HG03196 (cell line): Measurements from ENCODE around the gene WDR26.
"Not testable (repeated sequence)": the region's sequence is repeated elsewhere in the genome, so short reads cannot be mapped to it uniquely, and the experiment has no call there.

Experiments used
- ATAC-seq: cut with Tn5 transposase; IDR thresholded peaks from one replicate; pipeline ENCODE4 v1.9.1; 2021; ENCODE audit not compliant: unreplicated experiment

The WDR26 gene

GRCh38 chr1:224434691-224435317 is at the start of gene WDR26:
Gene WDR26, minus strand, starts transcription at chr1:224434797.
- ATAC-seq, result peak; percentile 89

- not testable (repeated sequence) for ATAC-seq
Measured at GRCh38 chr1:224483206-224483605, 48.6 kb upstream of the WDR26 start.

GRCh38 chr1:224482619-224483018 is 48.0 kb upstream of the WDR26 start:
- ATAC-seq, result no peak

- ATAC-seq, result no peak
Measured at GRCh38 chr1:224481601-224482000, 47.0 kb upstream of the WDR26 start.

- not testable (repeated sequence) for ATAC-seq
Measured at GRCh38 chr1:224480888-224481459, 46.4 kb upstream of the WDR26 start.

- not testable (repeated sequence) for ATAC-seq
Measured at GRCh38 chr1:224480200-224480599, 45.6 kb upstream of the WDR26 start.

- no peak for ATAC-seq
Measured at GRCh38 chr1:224472806-224473205, 38.2 kb upstream of the WDR26 start.

- ATAC-seq, result no peak
Measured at GRCh38 chr1:224466154-224466553, 31.6 kb upstream of the WDR26 start.

GRCh38 chr1:224459966-224460365 is 25.4 kb upstream of the WDR26 start:
- no peak for ATAC-seq

GRCh38 chr1:224458996-224459395 is 24.4 kb upstream of the WDR26 start:
- no peak for ATAC-seq

GRCh38 chr1:224458296-224458695 is 23.7 kb upstream of the WDR26 start:
- no peak for ATAC-seq

GRCh38 chr1:224457782-224458144 is 23.2 kb upstream of the WDR26 start:
- no peak for ATAC-seq

- ATAC-seq, result no peak
Measured at GRCh38 chr1:224456637-224456953, 22.0 kb upstream of the WDR26 start.

- no peak for ATAC-seq
Measured at GRCh38 chr1:224454402-224455055, 19.9 kb upstream of the WDR26 start.

- ATAC-seq, result no peak
Measured at GRCh38 chr1:224450561-224451350, 16.2 kb upstream of the WDR26 start.

GRCh38 chr1:224450159-224450558 is 15.6 kb upstream of the WDR26 start:
- no peak for ATAC-seq

GRCh38 chr1:224448453-224449017 is 13.9 kb upstream of the WDR26 start:
- no peak for ATAC-seq

GRCh38 chr1:224447971-224448370 is 13.4 kb upstream of the WDR26 start:
- no peak for ATAC-seq

- ATAC-seq, result no peak
Measured at GRCh38 chr1:224447251-224447650, 12.7 kb upstream of the WDR26 start.

- ATAC-seq, result no peak
Measured at GRCh38 chr1:224438989-224439388, 4.4 kb upstream of the WDR26 start.

GRCh38 chr1:224435999-224436398 is 1.4 kb upstream of the WDR26 start:
- ATAC-seq, result no peak
